Activated naive CD8-positive, alpha-beta T cell treated with anti-CD3 and anti-CD28 coated beads, Interleukin-2, amount 10 ng/mL, durations not matched to agents 7 days and 5 days (primary cell): ENCODE results near the gene CENPB. TPM values are rescaled to one million over a fixed set of nuclear protein-coding genes. Genes with fewer than 3 reads are reported as not detected.
A peak's percentile ranks its signal among the peaks of the same experiment; 100 is the strongest.

Experiments
- ATAC-seq: fragments of 150-1000 bp; cut with Tn5 transposase; one replicate; pipeline ENCODE4 v1.10.0; 2021; ENCODE audit warnings: low read depth, moderate library complexity
- POLR2A ChIA-PET: fragments of 350-600 bp; sonication (Branson Sonifier 250); formaldehyde crosslinking; loops from one replicate; lab custom pipeline; 2021; ENCODE audit warnings: antibody characterized with exemption; lab: Charles Lee
- DNase-seq: peaks from one replicate; pipeline ENCODE4 v3.0.0; 2021
- H3K27ac Mint-ChIP-seq: one replicate; pipeline ENCODE4 v1.8.0; 2022; ENCODE audit warnings: mild to moderate bottlenecking, mixed read lengths
- H3K27me3 Mint-ChIP-seq: one replicate; pipeline ENCODE4 v1.8.0; 2022; ENCODE audit warnings: mild to moderate bottlenecking, moderate library complexity, mixed read lengths
- H3K36me3 Mint-ChIP-seq: one replicate; pipeline ENCODE4 v1.8.0; 2021; ENCODE audit warnings: mild to moderate bottlenecking, mixed read lengths
- H3K4me1 Mint-ChIP-seq: one replicate; pipeline ENCODE4 v1.8.0; 2021; ENCODE audit warnings: mixed read lengths
- H3K4me3 Mint-ChIP-seq: one replicate; pipeline ENCODE4 v1.8.0; 2022; ENCODE audit warnings: mild to moderate bottlenecking, moderate library complexity, mixed read lengths
- H3K9me3 Mint-ChIP-seq: one replicate; pipeline ENCODE4 v1.8.0; 2021; ENCODE audit warnings: mixed read lengths
- total RNA-seq, 2 experiments: library from RNA; stranded (reverse); gene quantifications; one replicate each; pipeline ENCODE4 v1.2.3, GENCODE V29; 2021

Gene CENPB
- total RNA-seq, 2 experiments from 2014 or later: 63.3 to 65.7 TPM

DNA sequence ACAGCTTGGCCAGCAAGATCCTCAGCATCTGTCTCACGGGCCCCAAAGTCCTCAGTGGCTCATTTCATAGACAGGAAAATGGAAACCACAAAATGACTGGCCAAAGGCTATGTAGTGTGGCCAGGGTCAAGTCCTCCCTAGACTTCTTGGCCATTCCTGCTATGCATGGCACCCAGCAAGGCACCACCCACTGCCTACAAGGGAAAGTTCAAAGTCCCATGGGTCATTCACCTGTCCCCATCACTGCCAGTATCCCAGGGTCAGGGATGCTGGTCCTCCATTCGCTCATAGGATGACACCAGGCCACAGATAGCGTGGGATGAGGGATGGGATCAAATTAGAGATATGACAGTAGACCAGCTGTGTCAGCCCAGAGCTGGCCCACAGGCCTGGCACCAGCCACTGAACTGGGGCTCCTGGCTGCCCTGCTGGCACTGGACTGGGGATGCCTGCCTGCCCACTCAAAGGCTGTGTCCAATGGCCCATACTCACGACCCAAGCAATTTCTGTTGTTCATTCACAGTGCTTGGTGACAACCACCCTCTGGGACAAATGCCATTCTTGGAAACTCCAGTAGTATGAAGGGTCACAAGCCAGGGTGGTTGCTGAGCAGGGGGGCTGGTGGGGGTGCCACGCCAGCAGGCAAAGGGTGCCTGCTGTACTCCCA, 30.6 kb downstream of the CENPB start:
- no peaks in the 10 kb centered on the region for H3K9me3 Mint-ChIP-seq
- no peak overlapping the region for H3K27ac Mint-ChIP-seq
- ATAC-seq: no peak
- no peak for DNase-seq
- peaks cover 7% of the 10 kb centered on the region for H3K4me1 Mint-ChIP-seq
- H3K27me3 Mint-ChIP-seq: no peaks in the 10 kb centered on the region
- peaks cover 2% of the 10 kb centered on the region for H3K36me3 Mint-ChIP-seq
- POLR2A ChIA-PET: interaction anchor here (0.6 to 1.7 kb wide), 3 partner anchors 12 to 1375 kb away, joined by 3 to 5 read pairs (median 4); partner anchors contain the start of gene ADISSP
- H3K4me3 Mint-ChIP-seq: no peak overlapping the region

- no peak overlapping the region for H3K27ac Mint-ChIP-seq
- no peaks in the 10 kb centered on the region for H3K9me3 Mint-ChIP-seq
- POLR2A ChIA-PET: interaction anchor here (0.5 to 1.7 kb wide), 2 partner anchors 12 to 427 kb away, joined by 4 read pairs; partner anchors contain the start of gene ADISSP
- H3K27me3 Mint-ChIP-seq: no peaks in the 10 kb centered on the region
- peaks cover 7% of the 10 kb centered on the region for H3K4me1 Mint-ChIP-seq
- no peak overlapping the region for H3K4me3 Mint-ChIP-seq
- ATAC-seq (no peak), DNase-seq (no peak)
- H3K36me3 Mint-ChIP-seq: peaks cover 2% of the 10 kb centered on the region
Observed at GRCh38 chr20:3755269-3755668, 31.3 kb downstream of the CENPB start.

GRCh38 chr20:3754276-3754630, 32.3 kb downstream of the CENPB start:
- POLR2A ChIA-PET: interaction anchor here (1.7 kb wide), 1 partner anchor 13 kb away, joined by 4 read pairs; the partner anchor contains the start of gene ADISSP
- no peak overlapping the region for H3K27ac Mint-ChIP-seq

DNA sequence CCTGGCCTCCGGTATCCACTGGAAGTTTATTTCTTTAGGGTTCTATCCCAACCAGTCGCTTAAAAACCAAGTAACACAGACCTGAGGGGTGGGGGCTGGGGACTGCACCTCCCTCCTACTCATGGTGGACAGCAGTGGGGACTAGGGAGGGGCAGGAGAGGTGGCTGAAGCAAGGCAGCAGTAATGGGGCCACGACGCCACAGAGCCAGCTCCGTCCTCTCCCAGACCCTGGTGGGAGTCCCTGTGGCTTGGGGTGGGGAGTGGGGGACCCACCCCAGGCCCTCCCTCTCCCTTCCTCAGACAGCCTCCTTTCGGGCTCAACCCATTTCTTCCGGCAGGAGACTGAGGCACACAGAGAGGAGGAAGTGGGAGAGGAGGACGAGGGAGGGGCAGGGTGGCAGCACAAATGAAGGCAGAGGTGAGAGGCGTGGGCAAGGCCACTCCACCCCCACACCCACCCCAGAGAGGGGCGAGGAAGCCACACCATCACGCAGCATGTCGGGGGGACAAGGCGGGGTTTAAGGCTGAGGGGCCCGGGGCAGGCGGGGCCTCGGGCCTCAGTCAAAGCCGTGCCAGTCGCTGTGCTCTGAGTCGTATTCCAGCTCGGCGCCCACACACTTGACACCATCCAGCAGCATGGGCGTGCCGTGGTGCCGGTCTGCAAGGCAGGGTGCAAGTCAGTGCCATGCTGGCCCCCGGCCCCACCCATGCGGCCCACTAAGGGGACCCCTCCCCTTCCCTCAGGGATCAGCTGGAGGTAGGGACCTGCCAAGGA, 32.9 kb downstream of the CENPB start:
- H3K4me3 Mint-ChIP-seq: no peak overlapping the region

More at GRCh38 chr20:3754276-3754630, 32.3 kb downstream of the CENPB start:
- Mint-ChIP-seq H3K9me3 (no peaks in the 10 kb centered on the region), H3K4me3 (no peak overlapping the region), H3K4me1 (peaks cover 7% of the 10 kb centered on the region), H3K27me3 (no peaks in the 10 kb centered on the region), H3K36me3 (peaks cover 2% of the 10 kb centered on the region)
- no peak for ATAC-seq
- no peak for DNase-seq

GRCh38 chr20:3753098-3753497, 33.4 kb downstream of the CENPB start:
- Mint-ChIP-seq H3K27me3 (no peaks in the 10 kb centered on the region), H3K9me3 (no peaks in the 10 kb centered on the region), H3K4me3 (no peak overlapping the region), H3K36me3 (peaks cover 2% of the 10 kb centered on the region), H3K4me1 (peaks cover 7% of the 10 kb centered on the region), H3K27ac (no peak overlapping the region)
- ATAC-seq (peak; percentile 68), DNase-seq (no peak)
- POLR2A ChIA-PET: interaction anchor here (0.7 to 1.5 kb wide), 2 partner anchors 9 to 15 kb away, joined by 3 to 12 read pairs; partner anchors contain the start of gene ADISSP

More for the DNA sequence above, 32.9 kb downstream of the CENPB start:
- peaks cover 2% of the 10 kb centered on the region for H3K36me3 Mint-ChIP-seq
- POLR2A ChIA-PET: interaction anchor here (1.5 kb wide), 1 partner anchor 14 kb away, joined by 12 read pairs; the partner anchor contains the start of gene ADISSP
- no peak for DNase-seq
- H3K4me1 Mint-ChIP-seq: peaks cover 7% of the 10 kb centered on the region
- no peaks in the 10 kb centered on the region for H3K9me3 Mint-ChIP-seq
- no peak for ATAC-seq
- H3K27ac Mint-ChIP-seq: no peak overlapping the region
- H3K27me3 Mint-ChIP-seq: no peaks in the 10 kb centered on the region

DNA sequence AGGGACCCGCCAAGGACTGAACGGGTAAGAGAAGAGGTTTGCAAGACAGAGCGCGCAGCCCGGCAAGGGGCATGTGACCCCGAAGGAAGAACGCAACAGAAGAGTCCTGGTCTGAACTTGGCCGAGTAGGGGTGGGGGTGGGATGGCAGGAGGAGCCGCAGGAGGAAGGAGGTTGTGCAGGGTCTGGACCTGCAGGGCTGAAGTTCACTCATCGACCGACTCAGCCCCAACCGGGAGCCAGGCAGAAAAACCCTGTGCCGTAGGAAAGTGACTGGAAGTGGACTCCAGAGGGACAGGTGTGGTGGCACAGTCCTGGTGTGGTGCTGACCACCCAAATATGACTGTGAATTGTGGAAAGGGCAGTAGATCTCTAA, 34.2 kb downstream of the CENPB start:
- H3K4me1 Mint-ChIP-seq: peaks cover 7% of the 10 kb centered on the region
- H3K36me3 Mint-ChIP-seq: peaks cover 2% of the 10 kb centered on the region
- no peak overlapping the region for H3K27ac Mint-ChIP-seq
- no peak for DNase-seq
- H3K9me3 Mint-ChIP-seq: no peaks in the 10 kb centered on the region
- POLR2A ChIA-PET: interaction anchor here (0.7 to 1.5 kb wide), 2 partner anchors 10 to 15 kb away, joined by 3 to 12 read pairs; partner anchors contain the start of gene ADISSP
- H3K27me3 Mint-ChIP-seq: no peaks in the 10 kb centered on the region
- H3K4me3 Mint-ChIP-seq: peak overlapping the region; percentile 69
- no peak for ATAC-seq

DNA sequence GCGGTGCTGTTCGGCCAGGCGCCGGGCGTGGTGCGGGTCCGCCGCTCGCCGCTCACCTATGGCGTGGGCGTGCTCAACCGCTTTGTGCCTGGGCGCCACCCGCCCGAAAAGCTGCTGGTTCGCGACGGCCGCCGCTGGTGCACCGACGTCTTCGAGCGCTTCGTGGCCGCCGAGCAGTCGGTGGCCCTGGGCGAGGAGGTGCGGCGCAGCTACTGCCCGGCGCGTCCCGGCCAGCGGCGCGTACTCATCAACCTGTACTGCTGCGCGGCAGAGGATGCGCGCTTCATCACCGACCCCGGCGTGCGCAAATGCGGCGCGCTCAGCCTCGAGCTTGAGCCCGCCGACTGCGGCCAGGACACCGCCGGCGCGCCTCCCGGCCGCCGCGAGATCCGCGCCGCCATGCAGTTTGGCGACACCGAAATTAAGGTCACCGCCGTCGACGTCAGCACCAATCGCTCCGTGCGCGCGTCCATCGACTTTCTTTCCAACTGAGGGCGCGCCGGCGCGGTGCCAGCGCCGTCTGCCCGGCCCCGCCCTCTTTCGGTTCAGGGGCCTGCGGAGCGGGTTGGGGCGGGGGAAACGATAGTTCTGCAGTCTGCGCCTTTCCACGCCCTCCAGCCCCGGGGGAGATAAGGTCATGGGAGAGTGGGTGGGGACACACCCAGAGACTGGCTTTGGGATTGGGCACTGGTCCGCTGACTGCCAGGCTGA, 34.7 kb downstream of the CENPB start:
- no peaks in the 10 kb centered on the region for H3K36me3 Mint-ChIP-seq
- no peaks in the 10 kb centered on the region for H3K9me3 Mint-ChIP-seq
- DNase-seq (peak; percentile 67), ATAC-seq (peak; percentile 46)
- POLR2A ChIA-PET: interaction anchor here (2.0 kb wide), 1 partner anchor 16 kb away, joined by 8 read pairs; the partner anchor contains the start of gene ADISSP
- H3K27me3 Mint-ChIP-seq: peaks cover under 1% of the 10 kb centered on the region
- H3K4me1 Mint-ChIP-seq: peaks cover 7% of the 10 kb centered on the region
- H3K27ac Mint-ChIP-seq: no peak overlapping the region
- peak overlapping the region; percentile 69 for H3K4me3 Mint-ChIP-seq

DNA sequence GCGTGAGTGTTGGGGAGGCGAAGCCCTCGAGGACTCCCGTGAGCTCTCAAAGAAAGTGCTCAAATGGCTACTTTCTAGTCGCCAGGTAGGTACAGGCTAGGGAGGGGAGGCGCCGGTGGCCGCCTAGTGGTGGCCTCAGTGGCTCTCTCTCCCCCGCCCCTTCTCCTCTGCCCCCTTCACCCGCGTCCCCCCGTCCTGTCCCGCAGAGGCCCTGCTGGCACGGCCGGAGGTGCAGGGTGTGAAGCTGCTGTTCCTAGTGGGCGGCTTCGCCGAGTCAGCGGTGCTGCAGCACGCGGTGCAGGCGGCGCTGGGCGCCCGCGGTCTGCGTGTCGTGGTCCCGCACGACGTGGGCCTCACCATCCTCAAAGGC, 35.2 kb downstream of the CENPB start:
- Mint-ChIP-seq H3K36me3 (no peaks in the 10 kb centered on the region), H3K4me3 (peak overlapping the region; percentile 13), H3K27ac (no peak overlapping the region), H3K4me1 (peaks cover 7% of the 10 kb centered on the region), H3K27me3 (peaks cover 3% of the 10 kb centered on the region), H3K9me3 (no peaks in the 10 kb centered on the region)
- DNase-seq (no peak), ATAC-seq (no peak)
- POLR2A ChIA-PET: interaction anchor here (0.7 to 2.0 kb wide), 2 partner anchors 17 to 104 kb away, joined by 5 to 8 read pairs; partner anchors contain the start of gene ADISSP

DNA sequence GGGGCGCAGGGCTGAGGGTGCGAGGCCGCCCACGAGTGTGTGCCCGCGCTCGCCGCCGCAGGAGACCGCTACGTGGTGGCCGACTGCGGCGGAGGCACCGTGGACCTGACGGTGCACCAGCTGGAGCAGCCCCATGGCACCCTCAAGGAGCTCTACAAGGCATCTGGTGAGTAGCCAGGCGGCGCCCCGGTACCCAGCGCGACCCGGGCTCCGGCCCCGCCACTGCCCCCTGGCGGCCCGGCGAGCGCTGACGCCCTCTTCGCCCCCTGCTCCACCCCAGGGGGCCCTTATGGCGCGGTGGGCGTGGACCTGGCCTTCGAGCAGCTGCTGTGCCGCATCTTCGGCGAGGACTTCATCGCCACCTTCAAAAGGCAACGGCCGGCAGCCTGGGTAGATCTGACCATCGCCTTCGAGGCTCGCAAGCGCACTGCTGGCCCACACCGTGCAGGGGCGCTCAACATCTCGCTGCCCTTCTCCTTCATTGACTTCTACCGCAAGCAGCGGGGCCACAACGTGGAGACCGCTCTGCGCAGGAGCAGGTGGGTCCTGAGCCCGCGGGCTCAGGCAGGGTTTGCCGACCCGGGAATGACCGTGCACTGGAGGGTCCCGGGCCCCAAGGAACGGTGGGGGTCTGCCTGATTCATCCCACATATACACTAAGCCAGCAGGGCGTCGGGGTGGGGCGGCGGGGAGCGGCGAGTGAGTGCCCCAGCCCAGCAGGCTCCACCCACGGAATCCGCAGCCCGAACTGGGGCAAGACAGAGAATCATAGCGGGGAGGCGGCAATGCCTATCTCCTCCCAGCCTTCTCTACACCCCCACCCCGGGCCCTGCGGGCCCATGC, 36.6 kb downstream of the CENPB start:
- Mint-ChIP-seq H3K36me3 (no peaks in the 10 kb centered on the region), H3K4me3 (no peak overlapping the region), H3K4me1 (peaks cover 11% of the 10 kb centered on the region), H3K9me3 (no peaks in the 10 kb centered on the region), H3K27me3 (peaks cover 6% of the 10 kb centered on the region), H3K27ac (no peak overlapping the region)
- ATAC-seq: peak; percentile 41
- POLR2A ChIA-PET: interaction anchor here (2.0 kb wide), 1 partner anchor 18 kb away, joined by 8 read pairs; the partner anchor contains the start of gene ADISSP
- peak; percentile 72 for DNase-seq

GRCh38 chr20:3749087-3749688, 37.4 kb downstream of the CENPB start:
- Mint-ChIP-seq H3K4me3 (no peak overlapping the region), H3K9me3 (no peaks in the 10 kb centered on the region), H3K27me3 (peaks cover 13% of the 10 kb centered on the region), H3K36me3 (no peaks in the 10 kb centered on the region), H3K27ac (no peak overlapping the region), H3K4me1 (peaks cover 16% of the 10 kb centered on the region)
- no peak for ATAC-seq
- POLR2A ChIA-PET: no interaction called here
- no peak for DNase-seq

- DNase-seq (no peak), ATAC-seq (no peak)
- Mint-ChIP-seq H3K4me1 (peaks cover 14% of the 10 kb centered on the region), H3K36me3 (no peaks in the 10 kb centered on the region), H3K27ac (no peak overlapping the region), H3K9me3 (no peaks in the 10 kb centered on the region), H3K27me3 (peaks cover 13% of the 10 kb centered on the region), H3K4me3 (no peak overlapping the region)
- POLR2A ChIA-PET: interaction anchor here (0.7 kb wide), 1 partner anchor 16 kb away, joined by 3 read pairs; the partner anchor contains the start of gene HSPA12B
Observed at GRCh38 chr20:3748073-3748472, 38.5 kb downstream of the CENPB start.

- Mint-ChIP-seq H3K4me1 (peaks cover 13% of the 10 kb centered on the region), H3K27me3 (peaks cover 13% of the 10 kb centered on the region), H3K4me3 (no peak overlapping the region), H3K9me3 (no peaks in the 10 kb centered on the region), H3K36me3 (no peaks in the 10 kb centered on the region), H3K27ac (no peak overlapping the region)
- POLR2A ChIA-PET: interaction anchor here (0.7 kb wide), 1 partner anchor 15 kb away, joined by 3 read pairs; the partner anchor contains the start of gene HSPA12B
- ATAC-seq: no peak
- DNase-seq: no peak
Observed at GRCh38 chr20:3747471-3747870, 39.1 kb downstream of the CENPB start.
